COLO829 (cell line): Measurements from ENCODE around the gene PUDP.
"Not testable (repeated sequence)": the region's sequence is repeated elsewhere in the genome, so short reads cannot be mapped to it uniquely, and the experiment has no call there.

ENCODE experiments used
- DNase-seq: peaks from one replicate; pipeline ENCODE4 v3.0.0; 2012; ENCODE audit warnings: low spot score

PUDP gene

DNA sequence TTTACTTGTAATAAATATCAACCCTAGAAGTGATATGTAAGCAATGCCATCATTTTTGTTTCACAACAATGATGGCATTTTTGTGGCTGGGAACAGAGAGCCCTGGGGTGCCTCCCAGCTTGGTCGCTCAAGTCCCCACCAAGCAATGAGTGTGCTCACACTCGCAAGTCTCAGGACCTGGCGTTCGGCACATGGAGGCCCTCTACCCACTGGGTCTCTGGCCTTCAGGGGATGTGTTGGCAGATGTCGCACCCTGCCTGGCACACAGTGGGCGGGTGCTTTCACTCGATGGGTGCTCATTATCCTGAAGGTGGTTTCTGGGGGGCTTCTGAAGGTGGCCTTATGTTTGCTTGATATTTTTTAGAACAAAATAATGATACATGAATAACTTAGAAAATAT is 75.1 kb downstream of the PUDP start:
- DNase-seq = no peak

DNA sequence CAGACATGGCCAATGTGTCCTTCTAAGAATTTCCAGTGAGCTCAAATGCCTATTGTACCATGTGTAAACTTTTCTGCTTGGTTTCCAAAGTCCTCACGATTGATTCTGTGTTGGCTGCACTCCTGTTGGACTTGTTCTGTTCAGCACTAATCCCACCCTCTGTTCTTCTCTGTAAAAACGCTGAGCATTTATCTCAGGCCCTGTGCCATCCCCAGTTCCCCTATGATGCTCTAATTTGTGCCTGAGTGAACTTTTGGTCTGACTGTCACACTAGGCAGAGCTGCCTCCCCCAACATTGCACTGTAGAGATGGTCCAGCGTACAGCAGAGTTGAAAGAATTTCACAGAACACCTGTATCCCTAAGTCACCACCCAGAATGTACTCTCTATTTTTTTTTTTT is 76.6 kb downstream of the PUDP start:
- DNase-seq = no peak

DNA sequence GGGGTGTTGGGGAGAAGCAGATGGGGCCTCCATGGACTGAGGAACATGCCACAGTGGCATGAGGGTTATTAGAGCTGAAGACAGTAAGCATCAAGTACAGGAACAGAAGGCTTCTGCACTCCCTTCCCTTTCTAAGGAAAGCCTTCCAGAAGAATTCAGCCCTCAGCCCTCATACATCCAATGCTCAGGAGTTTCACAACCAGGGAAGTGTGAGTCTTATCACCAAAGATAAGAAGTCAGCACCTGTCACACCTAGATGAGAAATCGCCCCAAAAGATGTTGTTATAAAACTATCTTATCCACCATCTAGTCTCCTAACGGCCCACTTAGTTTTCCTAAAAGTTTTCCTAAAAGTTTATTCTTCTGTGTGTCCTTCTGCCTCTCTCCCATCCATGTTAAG is 78.4 kb downstream of the PUDP start:
- DNase-seq = no peak

DNA sequence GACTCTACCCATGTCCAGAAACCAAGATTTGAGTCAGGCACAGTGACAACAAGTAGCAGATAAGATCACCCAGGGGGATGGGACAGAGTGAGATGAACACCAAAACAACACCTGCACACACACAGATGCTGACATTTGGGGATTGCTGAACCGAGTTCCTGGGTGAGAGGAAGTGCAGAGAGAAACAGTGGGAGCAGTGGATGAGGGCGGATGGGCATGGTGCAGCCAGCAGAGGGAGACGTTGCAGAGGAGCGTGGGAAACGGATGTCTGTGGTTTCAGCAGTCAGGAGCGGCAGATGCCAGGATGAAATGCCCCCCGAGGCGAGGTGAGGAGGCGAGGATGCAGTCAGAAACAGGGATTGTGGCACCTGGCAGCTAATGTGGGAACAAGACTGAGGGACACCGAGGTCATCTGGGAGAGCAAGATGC is 79.0 kb downstream of the PUDP start:
- DNase-seq = no peak

DNA sequence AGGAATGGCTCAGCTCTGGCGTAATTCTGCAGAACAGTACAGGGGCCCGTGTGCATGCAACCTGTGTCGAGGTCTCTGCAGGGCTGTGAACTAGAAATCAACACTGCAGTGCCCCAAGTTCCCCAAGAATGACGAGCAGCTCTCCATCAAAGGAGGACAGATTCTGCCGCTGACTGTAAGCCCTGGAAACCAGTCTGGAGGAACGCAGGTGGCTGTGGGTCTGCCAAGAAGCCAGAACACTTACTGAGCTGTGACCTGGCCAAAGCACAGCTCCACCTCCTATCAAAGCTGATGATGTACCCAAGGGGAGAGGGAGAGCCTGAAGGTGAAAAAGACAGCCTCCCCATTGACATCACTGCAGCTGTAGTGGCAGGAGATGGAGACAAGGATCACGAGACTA is 80.7 kb downstream of the PUDP start:
- no peak for DNase-seq

DNA sequence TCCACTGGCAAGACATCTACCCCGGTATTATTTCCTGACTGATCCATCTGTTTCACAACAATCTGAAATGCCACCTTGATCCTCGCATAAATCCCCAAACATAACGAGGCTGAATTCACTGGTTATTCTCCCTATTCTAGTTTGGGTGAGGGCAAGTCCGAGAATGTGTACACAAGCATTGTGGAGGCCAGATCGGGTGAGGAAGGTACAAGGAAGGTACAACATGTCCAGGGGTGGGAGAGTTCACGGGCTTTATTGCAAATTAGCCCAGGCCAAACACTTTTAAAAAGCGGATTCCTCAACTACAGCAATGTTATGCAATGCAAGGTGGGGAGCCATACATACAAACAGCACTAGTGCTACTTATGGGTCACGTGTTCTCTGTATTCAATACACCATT is 82.5 kb downstream of the PUDP start:
- DNase-seq = no peak

DNA sequence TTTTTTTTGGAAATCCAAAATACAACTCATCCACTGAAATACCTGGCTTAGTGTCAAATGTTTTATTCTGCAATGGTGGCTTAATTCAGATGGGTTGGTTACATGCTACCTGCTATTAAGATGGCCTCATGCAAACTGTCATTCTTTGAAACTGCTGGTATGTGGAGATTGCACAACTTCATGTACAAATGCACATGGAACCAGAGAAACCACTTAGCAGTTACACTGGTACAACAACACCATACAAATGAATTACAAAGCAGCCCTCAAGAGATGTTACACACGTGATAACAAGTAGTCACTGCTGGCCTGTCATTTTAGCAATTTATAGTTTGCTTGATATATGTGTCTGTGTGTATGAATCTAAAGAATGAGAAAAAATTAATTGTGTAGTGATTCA is 85.0 kb downstream of the PUDP start:
- no peak for DNase-seq

DNA sequence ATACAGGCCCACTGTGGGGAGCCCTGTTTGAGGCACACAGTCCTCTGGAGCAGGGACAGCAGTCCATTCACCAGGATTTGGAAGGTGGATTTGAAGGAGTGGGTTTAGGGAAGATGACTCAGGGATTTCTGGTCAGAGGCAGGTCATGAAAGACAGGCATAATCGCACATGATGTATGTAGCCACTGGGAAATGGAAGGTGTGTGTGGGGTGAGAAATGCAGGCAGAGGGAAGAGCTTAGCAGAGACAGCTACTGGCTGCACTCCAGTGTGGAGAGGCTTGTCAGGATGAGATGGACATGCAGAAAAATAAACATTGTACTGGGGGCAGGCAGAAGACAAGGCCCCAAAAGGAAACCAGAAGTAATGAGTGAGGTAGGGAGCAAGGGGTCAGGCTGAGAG is 85.7 kb downstream of the PUDP start:
- DNase-seq = no peak

DNA sequence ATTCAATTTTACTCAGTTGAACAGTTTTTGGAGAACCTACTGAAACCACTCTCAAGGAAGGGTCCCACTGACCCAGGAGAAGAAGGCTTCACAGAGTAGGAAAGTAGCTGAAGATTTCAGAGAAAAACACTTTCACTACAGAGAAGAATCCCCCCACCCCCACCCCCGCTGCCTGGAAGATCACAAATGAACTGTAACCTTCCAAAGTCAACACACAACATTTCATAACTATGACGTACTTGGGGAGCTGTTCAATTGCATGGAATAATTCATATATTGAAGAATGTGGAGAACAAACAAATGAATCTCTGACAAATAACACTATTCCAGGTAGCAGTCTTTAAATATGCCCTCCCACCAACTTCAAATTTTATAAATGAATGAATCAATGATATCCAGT is 86.5 kb downstream of the PUDP start:
- DNase-seq = no peak

DNA sequence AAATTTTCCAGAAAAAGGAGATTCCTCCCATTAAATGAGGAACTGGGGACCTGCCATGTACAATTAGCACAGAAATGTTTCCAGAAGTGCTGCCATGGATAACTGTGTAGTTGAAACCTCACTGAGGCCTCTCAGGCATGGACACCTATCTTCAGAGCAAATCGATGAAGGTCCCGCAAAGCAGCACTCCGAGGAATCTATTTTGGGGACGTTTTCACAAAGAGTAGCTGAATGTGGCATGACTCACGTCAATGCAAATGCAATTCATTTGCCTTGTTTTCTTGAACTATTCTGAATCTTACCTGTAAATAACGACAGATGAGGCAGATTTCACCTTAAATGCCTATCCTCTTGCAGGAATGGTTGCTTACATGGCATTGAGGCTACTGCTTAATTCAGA is 87.5 kb downstream of the PUDP start:
- DNase-seq = no peak

DNA sequence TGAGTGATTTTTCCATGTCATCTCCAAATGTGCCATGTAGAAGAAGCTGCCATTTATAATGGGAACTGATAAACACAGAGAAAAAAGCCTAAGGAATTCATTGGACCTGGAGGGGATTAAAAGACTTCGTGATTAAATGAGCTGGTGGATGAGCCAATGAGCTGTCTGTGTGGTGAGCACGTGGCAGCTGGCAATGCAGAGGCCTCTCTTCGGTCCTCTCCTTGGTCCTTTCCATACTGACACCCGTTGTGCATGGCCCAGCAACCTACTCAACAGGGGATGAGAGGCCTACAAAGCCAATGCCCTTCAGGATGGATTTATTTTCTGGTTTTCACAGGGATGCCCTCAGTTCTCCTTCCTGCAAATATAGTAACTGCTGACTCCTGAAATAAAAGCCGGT is 88.1 kb downstream of the PUDP start:
- DNase-seq = no peak

DNA sequence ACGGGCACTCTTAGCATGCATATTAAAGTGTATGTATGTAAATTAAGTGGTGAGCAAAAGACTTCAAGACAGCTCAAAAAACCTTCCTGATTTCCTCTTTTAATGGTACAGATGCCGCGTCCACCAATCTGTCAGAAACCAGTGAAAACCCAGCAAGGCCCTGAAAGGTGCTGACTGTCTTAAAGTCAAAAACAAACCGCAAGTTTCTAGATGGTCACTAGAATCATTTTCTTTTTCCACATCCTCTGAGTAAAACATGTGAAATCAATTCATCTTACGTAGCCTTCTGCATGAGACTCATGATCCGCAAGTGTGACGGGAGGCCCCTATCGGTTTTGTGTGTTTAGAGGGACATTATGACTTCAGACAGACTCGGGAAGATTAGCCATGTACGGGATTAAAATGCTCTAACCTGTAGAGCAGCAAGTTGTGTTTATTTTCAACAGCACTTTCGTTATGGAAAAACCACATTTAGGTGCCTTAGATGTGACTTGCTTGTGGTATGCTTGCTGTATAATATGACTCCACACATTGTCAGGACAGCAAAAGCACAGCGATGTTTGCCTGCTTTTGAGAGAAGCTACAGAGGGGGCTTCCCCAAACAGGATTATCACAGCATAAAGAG is 88.6 kb downstream of the PUDP start:
- DNase-seq = no peak

DNA sequence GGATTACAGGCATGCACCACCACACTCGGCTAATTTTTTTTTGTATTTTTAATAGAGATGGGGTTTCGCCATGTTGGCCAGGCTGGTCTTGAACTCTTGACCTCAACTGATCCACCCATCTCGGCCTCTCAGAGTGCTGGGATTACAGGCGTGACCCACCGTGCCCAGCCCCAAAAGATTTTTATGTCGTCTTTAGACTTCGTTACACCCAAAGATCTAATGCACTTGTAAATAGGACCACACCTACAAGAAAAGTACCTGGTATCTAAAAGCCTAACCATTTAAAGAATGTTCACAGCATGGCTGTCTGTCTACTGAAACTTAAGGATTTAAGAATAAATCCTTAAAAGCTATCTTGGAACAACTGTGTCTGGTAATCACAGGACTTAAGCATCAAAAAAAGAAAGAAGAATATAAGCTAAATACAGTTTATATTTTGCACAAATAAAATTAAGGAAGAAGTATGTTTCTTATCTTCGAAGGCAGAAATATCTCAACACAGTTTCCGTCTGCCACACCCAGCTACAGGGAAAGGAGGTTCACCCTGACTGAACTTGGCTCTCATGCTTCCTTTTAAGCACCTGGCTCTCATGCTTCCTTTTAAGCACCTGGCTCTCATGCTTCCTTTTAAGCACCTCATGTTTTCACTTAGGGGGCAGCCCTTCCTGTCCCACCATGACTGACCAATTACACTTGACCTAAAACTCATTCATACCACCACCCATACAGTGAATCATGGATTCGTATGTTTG is 92.4 kb downstream of the PUDP start:
- no peak for DNase-seq

DNA sequence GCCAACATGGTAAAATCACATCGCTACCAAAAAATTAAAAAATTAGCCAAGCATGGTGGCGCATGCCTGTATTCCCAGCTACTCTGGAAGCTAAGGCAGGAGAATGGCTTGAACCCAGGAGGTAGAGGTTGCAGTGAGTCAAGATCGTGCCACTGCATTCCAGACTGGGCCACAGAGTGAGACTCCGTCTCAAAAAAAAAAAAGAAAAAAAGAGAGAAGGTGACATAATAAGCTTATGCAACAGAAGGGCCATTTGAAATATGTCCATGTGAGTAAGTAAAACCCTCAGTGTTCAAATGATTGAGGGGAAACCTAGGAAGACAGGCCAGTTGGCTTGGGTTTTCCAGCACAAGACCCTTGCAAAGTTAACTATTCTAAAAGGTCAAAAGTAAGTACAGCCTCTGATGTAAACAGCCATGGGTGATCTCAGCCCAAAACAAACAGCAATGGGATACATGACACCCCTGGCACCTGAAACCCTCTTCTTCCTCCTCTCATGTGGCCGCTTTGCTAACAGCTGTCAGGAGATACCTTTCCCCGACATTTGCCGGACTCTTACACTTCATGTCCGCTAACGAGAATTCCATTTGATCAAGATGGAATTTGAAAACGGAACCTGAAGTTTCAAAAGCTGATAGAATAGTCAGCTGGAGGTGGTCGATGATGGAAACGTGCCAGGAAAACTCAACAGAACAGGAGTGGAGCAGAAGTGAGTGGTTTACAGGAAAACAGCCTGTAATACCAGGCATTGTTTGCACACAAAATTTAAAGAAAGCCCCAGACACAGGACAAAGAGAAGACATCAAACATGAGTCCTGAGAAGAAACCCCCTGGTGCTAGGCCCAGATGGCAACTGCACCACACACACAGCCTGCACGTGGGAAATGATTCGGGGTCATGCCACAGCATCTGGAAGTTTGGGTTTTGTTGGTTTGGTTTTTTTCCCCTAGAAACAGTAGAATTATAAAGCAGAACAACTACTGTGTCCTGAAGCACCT is 93.4 kb downstream of the PUDP start:
- no peak for DNase-seq

DNA sequence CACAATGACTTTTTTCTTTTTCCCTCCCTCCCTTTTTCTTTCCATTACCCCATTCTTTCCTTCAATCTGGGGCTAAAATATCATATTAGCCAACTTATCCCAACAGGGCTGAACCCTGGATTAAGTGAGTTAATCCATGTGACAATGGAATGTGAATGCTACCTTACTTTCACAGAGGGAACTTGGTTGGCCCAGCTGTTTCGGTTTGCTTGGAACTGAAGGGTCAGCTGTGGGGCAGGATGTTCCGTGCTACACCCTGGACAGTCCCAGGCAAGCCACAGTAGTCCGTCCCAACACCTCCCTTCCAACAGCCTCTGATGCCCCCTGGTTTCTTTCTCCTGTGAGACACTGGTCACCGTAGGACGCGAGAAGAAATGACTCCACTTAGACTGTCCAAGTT is 95.4 kb downstream of the PUDP start:
- DNase-seq = no peak

DNA sequence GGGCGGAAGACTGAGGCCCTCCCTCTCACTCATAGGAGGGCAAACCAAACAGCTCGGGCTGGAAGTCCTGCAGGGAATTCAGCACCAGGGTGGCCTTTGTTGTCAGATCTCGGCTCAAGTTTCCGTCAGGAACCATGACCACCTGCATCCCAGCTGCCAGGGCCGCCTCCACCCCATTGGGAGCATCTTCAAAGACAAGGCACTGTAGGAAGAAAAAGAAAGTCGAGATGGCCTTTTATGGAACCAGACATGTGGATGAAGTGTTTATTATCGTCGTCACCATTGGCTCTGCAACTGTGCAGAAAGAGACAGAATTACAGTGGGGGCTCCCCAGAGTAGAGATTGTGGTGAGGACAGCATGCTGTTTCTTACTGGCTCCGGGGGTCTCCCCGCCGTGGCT is 97.7 kb downstream of the PUDP start:
- no peak for DNase-seq

DNA sequence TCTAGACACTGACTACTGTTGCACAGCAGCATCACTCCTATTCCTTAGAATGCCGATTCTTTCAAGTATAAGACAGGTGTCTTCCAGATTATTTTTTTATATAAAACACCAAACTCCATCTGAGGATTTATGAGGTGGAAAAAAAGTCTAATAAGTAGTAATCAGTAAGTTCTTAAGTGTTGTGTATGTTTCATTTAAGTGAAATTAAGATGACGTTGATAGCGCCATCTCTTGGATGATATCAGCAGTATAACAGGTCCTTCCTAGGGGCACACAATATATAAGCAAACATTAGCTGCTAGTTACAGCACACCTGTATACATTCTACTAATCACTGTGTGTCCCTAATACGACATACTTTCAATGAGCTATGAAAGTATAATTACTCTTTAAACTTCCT is 100.0 kb downstream of the PUDP start:
- no peak for DNase-seq

DNA sequence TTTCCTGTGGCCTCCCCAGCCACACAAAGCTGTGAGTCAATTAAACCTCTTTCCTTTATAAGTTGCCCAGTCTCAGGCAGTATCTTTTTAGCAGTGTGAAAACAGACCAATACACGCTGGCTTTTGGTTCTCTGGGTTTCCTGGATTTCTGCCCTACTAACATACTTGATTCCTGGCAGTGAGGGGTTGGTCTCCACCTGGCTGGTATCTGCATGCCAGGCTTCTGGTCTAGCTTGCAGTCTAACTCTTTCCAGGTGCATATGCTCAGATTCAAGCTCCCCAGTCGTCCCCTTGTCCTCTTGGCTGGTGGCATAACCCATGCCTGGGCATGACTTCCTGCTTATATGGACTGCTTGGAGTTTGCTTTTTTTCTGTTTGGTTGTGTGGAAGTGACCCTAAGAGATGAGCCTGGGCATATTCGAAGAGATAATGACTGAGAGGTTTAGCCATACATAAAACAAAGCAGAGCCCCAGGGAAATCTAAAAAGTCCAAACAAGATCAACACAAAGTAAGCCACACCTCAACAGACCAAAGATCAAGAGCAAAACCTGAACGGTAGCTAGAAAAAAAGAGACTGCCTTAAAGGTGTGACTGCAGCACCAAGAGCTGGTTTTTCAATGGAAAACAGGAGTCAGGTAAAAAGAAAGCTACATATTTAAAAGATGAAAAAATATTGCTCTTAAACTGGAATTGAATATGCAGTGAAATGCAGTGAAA is 102.6 kb downstream of the PUDP start:
- DNase-seq = no peak

DNA sequence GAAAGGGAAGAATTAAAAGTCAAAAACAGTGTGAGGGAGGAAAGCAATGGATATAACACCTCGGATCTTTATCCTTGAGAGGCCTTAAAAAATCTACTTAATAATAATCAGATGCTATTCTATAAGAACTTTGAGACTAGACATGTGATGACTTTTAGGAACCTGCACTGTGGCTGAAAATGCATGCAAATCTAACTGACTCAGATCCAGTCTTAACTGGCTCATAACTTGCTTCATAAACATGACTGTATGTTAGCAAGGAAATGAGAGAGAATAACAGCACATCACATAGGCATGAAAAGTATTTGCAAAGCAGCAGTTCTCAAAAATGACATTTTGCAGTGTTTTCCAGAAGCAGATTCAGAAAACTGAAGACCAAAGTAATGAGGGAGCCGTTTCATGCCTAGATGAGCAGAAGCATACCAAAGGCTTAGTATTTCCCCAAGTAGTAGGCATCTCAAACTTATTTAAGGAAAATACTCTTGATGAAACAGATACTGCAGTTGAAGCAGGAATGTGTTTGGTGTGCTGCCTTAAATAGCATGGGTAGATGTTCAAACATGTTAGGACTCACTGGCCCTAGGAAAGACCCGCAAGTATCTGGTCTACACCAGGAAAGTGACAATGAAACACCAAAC is 104.0 kb downstream of the PUDP start:
- not testable (repeated sequence) for DNase-seq

DNA sequence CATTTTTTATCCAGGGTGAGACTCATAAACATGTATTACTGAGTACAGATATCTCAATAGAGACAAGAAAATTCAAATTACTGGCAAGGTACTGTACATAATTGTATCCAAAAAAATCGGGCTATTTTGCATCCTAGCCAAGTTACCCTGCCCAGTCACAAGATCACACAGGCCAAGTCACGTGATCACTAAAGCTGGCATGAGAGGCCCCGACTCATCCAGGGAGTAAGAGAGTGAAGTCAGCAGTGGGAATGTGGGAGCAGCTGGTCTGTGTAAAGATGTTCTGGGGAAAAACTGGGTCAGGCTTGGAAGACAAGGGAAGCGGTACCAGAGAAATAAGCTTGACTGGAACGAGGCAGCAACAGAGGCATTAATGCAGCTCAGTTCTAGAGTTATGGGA is 119.7 kb downstream of the PUDP start:
- DNase-seq = no peak

DNA sequence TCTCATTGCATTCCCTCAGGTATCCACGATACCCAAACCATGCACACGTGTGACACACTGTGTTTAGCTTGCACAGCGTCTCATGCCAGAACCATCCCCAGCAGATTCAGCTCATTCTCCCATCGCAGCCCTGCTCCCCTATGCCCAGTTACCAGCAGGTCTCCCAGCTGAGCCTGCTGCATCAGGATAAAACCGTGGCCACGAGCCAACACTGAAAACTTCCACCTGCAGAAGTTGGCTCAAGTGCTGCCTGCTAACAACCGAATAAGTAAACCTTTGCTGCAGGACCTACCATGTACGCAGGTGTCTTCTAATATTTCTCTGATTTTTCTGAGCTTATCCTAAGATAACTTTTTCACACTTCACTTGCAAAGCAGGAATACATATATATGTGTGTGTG is 120.9 kb downstream of the PUDP start:
- DNase-seq = no peak

DNA sequence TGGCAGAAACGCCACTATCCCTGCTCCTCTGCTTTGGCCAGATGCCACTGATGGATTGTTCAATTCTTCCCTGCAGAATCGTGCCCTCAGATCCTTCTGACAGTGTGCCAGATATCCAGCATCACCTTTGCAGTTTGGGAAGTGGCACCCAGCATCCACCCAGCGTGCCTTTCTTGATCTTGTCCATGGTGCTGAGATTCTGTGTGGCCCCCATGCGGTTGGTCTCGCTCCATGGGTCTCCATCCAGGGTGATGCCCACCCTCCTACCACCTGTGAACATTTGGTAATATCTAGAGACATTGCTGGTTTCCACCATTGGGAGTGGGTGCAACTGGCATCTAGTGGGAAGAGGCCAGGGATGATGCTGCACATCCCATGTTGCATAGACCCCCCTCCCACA is 121.6 kb downstream of the PUDP start:
- DNase-seq = not testable (repeated sequence)
